CD4-positive, alpha-beta T cell treated with Interleukin-6 for 4 hours (primary cell): ENCODE data around the gene KRTAP5-3.

Source experiments
- DNase-seq: peaks from one replicate; pipeline ENCODE4 v3.0.0-alpha.2; 2020; ENCODE audit warnings: mixed read lengths

KRTAP5-3 gene

DNA sequence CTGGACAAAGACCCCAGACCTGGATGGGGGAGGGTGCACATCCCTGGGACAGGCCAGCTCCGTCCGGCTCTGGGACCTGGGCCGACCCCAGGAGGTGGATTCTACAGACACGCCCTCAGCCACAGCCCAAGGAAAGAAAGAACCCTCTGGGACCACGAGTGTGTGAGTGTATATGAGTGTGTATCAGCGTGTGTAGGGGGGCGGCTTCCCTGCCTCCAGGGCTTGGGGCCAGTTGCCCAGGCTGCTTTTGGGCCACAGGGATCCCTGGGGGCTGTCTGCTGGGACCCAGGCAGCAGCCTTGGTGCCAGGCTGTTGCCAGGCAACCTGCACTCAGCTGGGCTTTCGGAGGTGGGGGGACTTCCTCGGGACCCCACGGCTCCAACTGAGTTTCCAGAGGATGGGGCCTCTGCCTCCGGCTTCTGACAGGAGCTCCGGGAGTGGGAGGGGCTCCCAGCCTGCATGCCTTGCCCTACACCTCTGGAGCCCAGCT, 45.1 kb downstream of the KRTAP5-3 start:
- no peak for DNase-seq

DNA sequence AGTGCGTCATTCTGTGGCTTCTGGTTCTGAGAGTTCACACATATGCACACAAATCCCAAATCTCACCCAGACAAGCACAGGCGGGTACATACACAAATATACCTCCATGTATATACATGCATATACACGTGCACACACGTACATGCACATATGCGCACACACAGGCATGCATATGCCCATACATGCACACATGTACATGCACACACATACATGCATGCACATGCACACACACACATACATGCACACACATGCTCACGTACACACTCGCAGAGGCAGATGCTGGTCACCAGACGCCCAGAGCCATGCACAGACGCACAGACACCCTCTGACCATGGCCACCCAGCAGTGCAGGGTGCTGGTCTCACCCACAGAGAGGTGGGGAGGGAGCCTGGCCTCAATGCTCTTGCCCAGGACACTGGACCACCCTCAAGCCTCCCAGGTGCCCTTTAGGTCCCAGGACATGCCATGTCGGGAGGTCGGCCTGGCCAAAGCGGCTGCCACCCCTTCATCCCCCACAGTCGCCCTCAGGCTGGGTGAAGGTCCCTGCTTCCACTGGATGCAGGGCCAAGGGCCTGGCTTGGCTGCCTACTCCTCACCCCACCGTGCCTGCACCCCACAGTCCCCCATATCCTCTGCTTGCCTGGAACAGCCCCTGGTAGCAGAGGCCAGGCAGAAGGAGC, 45.7 kb downstream of the KRTAP5-3 start:
- DNase-seq: no peak

DNA sequence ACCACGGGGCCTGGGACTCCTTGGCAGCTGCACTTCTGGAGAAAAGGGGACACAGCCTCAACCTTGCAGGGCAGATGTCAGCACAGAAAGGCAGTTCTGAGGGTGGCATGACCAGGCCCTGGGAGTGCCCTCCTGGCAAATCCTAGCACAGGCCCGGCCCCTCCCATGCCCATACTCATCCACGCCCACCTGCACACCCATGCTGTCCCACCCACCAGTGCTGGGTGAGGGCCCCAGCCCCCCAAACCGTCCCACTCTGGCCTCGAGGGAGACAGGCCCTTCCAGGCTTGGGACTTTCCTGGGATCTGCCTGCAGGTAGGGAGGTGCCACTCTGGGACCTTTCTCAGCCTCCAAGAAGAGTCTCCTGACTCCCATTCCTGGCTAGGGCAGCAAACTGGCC, 46.3 kb downstream of the KRTAP5-3 start:
- DNase-seq: no peak

DNA sequence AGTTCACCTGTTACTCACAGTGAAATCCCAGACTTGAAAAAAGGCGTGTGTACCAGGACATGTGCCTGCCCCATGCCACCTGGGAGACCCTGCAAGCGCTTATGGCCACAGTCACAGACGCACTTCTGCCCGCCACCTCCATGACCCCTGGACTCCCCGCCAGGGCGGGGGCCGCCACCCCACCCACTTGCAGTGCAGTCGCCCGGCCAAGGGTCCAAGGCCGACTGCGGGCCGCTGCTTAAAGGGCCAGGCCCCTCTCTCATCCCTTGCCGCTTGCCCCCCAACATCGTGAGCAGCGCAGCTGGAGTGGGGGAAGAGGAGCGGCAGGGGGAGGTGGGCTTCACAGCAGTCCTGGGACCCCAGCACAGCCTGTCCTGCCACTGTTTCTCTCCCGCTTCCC, 47.0 kb downstream of the KRTAP5-3 start:
- DNase-seq: no peak

DNA sequence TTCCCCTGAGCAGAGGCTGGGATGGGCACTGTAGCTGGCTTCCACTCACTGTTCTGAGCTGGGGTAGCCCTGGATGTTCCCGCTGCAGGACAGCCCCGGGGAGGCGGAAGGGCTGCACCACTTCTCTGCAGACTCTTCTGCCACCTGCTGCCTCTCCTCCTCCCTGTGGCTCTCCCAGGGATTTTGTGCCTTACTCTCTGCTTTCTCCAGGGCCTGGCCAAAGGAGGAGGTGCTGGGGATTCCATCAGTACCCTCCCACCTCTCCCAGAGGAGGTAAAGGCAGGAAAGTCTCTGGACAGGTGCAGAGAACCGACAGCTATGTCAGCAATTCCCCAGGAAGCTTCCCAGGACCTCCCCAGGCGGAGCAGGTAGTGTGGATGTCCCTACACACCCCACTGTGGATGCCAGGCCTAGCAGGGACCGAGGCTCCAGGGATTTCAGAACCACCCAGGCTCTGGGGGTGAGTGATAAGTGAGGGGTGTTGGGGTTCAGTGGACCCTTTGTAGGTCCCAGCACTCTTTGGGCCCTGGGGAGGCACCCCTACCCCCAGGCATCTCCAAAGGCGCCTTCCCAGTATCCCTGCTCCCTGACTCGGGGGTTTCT, 47.5 kb downstream of the KRTAP5-3 start:
- DNase-seq: no peak

DNA sequence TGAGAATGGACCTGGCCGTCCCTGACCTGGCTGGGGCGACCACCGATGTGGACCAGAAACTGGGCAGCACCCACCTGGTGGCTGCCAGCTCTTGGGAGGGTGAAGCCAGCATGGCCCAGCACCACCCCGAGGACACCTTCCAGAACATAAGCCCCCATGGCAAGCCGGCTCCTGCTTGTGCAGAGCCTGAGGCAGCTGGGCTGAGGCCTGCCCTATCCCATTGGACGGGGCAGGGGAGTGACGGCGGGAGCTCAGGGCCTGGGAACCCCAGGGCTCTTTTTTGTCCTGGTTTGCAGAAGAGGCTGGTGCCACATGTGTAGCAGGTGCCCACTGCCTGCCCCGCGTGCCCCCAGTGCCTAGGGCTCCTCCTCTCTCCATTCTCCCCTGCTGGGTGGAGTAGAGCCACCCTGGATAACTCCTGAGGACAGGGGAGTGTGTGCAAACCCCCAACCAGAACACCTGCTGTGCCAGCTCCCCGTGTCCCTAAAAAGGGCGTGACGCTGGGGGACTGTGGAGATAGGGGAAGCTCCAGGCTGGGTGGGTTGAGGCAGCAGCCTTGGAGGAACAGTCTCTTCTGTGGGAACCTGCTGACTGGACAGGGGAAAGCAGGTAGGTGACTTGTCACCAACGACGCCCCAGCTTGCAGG, 48.1 kb downstream of the KRTAP5-3 start:
- no peak for DNase-seq

DNA sequence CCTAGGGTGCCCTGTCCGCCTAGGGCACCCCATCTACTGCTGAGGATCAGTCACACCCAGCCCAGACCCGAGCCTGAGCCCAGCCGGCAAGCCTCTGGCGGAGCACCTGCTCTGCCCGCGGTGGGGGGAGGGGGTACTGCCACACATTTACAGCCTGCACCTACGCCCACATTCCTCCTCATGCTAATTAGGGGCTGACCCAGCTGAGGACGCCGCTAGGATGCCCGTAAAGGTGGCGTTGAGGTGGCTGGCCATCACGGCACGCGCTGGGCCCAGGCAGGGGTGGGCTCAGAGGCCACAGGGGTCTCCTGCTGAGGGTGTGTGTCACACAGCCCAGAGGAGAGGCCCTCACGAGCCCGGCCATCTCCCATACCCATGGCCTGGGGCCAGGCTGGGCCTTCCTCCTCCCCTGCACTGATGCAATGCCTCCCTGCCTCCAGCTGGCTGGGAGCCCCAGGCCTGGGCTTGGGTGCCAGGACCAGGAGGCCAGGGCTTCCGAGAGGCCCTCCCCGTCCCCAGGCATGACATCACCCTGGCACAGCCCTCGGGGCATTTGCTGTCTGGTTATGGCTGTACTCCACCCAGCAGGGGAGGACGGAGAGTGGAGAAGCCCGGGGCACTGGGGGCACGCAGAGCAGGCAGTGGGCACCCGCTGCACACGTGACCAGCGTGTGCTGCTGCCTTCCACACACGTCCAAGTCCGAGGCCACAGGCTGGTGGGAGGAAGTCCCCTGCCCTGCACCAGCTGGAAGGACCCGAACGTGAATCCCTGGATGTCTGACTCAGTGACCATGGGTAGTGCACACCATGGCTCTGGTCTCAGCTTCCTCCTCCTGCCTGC, 48.9 kb downstream of the KRTAP5-3 start:
- no peak for DNase-seq

DNA sequence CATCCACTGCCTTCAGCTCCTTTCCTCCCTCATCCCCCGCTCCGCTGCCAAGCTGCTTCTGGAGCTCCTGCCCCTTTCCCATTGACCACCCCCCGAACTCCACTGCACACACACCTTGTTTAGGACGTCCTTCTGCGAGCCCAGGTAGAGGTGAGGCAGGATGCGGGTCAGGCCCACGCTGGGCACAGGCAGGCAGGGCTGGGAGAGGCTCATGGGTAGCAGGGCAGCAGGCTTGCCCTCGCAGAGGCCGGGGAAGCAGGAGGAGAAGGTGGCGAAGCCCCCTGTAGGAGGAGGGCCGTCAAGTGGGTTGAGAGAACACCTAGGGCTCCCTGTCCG, 49.5 kb downstream of the KRTAP5-3 start:
- DNase-seq: no peak

DNA sequence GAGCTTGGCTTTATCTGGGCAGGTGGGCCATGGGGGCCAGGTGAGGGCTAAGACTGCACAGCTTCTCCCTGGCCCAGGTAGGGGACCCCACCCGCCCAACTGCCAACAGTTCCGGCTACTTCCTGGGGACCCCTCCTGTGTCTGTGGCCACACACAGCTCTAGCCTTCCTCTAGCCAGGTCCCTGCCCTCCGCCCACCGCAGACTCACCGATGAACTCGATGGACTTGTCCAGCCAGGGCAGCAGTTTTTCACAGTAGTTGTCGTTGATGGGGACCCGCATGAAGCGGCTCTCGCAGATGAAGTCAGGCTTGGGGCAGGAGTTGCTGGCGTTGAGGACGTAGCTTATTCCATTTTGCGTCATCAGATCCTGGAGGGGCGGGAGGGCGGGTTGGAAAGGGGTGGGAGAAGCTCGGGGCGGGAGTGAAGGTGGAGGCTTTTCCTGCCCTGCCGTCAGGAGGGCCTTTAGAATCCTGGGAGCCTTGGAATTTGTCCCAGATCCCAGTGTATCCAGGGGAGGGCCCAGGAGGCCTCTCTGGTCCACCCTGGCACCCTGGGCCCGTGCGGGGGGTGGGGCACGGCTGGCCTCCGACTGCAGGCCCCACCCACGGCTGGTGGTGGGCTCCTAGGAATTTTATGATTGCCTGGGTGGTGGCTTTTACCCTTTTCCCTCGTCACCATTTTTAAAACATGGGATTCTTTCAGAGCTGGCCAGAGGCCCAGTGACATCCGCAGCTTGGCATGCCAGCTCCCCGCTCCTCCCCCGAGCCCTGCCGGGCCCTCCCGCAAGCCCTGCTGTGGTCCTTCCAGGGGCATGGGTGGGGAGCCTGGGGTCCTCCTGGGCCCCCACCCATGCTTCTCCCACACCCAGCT, 50.1 kb downstream of the KRTAP5-3 start:
- no peak for DNase-seq
